SIG-M5 treated with dmso at 0.1 percent for 504 hours (cell line): ENCODE measurements around the gene PCARE.

Source experiments
- DNase-seq: peaks from one replicate; lab custom pipeline; 2025; ENCODE audit not compliant: unreplicated experiment; lab: John Stamatoyannopoulos, UW

The PCARE gene

GRCh38 chr2:29040552-29040951 is 33.8 kb downstream of the PCARE start:
- DNase-seq = no peak

DNA sequence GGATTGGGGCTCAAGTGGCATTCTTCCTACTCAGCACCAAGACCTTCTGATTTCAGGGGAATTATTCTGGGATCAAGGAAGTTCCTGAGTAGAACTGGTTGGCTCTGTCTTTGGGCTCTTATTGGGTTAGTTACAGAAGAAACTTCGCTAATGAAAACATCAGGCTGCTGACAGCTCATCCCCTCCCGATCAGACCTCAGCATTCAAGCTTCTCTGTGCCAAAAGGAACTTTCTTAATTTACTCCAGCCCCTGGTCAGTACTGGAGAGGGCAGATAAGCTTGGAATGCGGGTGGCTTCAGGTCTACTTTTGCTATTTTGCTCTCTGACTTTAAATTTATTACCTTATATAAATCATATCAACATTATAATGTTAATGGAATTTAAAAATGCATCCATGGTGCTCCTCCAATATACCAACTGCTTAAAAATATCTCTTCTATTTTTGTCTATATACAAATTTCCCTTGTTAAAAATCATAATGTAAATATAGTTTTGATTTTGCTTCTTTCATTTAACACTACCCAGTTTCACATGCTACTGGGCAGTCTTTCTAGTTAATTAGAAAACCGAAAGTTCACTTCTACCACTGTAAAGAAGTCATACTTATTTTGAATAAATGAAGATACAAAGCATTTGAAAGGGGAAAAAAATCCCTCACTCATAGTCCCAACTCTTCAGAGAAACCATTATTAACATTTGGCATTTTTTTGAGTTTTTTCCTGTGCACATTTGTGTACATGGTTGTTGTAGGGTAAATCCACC is 34.4 kb downstream of the PCARE start:
- DNase-seq = no peak

- DNase-seq = no peak
Observed at GRCh38 chr2:29035016-29035745, 39.1 kb downstream of the PCARE start.

GRCh38 chr2:29033656-29034055 is 40.7 kb downstream of the PCARE start:
- DNase-seq = no peak

DNA sequence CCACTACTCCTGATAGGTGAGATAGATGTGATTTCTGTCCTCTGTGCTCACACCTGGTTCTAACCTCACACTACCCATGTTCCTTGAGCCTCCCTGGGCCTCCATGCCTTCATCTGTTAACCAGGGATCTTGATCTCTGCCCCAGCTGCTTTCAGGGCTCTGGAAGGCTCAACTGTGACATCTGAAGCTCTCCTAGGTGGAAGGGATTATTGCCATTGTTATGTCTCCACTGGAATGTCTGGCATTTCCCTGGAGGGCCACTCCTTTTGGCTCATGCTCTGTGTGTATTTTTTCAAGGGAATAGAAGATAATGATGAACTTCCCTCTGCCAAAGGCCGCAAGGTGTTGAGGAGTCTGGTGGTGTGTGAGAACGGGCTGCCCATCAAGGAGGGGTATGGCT is 41.2 kb downstream of the PCARE start:
- DNase-seq = no peak

DNA sequence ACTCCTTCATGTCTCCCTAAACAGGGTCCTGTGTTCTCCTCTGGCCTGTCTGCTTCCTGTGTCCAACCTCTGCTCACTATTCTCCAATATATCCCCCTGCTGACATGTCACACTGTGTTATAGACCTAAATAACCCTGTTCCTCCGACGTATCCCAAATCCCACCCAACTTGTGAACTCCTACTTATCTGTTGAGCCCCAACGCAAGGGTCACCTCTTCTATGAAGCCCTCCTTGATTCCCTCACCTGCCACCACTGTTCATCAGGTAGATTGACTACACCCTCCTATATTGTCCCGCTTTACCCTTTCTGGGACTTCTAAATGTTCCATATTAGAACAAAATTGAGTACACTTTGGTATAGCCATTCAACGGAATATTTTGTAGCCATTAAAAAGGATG is 42.1 kb downstream of the PCARE start:
- DNase-seq = no peak

GRCh38 chr2:29031046-29031445 is 43.3 kb downstream of the PCARE start:
- no peak for DNase-seq

- no peak for DNase-seq
Observed at GRCh38 chr2:29025711-29026110, 48.6 kb downstream of the PCARE start.

- no peak for DNase-seq
Observed at GRCh38 chr2:29024882-29025430, 49.4 kb downstream of the PCARE start.

DNA sequence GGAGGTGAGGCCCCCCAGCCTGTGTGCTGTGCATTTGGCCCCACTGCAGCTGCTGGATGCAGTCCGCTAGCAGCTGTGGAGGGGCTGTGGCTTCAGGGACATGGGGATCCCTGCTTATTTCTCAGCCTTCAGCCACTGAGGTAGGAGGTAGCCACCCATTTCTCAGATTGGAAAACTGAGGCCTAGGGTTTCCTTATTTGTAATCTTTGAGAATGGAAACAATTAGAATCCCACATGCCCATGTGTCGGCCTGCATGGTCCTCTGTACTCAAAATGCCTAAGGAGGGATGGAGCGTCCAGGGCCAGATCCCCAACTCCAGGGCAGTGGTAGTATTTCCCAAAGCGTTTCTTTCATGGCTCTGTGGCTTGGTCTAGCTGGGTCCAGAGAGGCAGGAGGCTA is 51.1 kb downstream of the PCARE start:
- no peak for DNase-seq

DNA sequence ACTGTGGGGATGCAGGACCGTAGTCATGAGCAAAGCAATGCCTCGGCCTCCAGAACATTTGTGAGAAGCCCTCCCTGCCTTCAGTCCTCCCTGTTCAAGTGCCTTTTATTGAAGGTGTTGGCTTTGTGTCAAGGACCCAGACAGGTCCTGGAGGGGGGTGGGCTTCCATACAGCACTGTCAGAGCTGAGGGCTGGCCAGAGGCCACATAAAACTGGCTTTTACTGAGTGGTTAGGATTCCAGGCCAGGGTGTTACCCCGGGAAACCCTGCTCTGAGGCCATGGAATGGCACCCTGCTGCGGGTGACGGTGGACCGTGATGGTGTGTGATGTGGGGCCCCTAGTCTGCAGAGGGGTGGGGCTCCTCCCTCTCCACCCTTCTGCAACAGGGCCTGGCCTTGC is 51.6 kb downstream of the PCARE start:
- DNase-seq = no peak

GRCh38 chr2:29021886-29022285 is 52.4 kb downstream of the PCARE start:
- no peak for DNase-seq

DNA sequence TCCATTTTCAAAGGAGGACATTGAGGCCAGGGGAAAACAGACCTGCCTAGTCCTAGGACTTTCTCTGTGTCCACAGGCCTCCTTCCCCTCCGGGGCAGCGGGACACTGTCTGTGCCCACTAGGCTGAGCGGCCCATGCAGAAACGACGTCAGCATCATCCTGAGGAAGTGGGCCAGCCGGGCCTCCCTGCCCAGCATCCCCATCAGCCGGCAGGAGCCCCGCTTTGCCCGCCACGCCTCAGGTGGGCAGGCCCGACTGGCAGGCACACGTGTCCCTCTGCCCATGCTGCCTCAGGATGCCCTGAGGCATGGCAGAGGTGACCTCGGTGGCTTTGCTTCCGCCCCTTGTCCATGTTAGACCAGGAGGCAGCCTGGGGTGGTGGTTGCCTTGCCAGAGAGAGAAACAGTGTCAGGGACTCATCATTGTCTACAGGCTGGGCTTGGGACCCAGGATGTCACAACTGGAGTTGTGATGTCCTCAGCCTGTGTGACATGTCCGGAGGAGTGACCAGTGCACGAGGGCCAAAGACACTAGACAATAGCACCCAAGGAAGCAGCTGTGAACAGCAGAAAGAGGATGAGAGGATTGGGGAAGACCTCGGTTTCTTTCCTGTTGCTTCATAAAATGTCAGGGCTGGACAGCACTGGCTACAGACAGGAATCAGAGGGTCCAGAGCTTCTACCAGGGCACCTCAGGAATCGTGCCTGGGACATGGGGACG is 56.4 kb downstream of the PCARE start:
- DNase-seq = no peak

GRCh38 chr2:29016504-29016903 is 57.8 kb downstream of the PCARE start:
- no peak for DNase-seq

- no peak for DNase-seq
Observed at GRCh38 chr2:29015701-29016470, 58.4 kb downstream of the PCARE start.

GRCh38 chr2:29014811-29015421 is 59.4 kb downstream of the PCARE start:
- DNase-seq = peak; percentile 14

DNA sequence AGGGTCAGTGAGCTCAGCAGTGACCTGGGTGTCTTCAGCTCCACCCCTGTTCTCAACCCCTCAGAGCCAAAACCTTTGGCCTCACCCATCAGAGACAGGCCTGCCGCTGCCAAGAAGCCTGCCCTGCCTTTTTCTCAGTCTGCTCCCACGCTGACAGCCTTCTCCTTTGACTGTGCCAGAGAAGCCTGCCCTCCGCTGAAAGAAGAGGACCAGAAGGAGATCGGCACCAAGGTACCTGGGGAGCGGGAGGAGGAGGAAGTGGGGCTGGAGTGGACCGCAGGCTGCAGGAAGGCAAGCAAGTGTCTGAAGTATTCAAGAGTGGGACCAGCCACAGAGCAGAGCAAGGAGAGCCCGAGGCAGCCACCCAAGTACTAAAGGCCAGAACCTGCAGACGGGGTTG is 60.0 kb downstream of the PCARE start:
- no peak for DNase-seq

- peak; percentile 4 for DNase-seq
Observed at GRCh38 chr2:29013057-29013780, 61.1 kb downstream of the PCARE start.

GRCh38 chr2:29012211-29012681 is 62.1 kb downstream of the PCARE start:
- DNase-seq = peak; percentile 15
